ENCODE results near the gene ACER3. TPM values are rescaled to one million over a fixed set of nuclear protein-coding genes. Genes with fewer than 3 reads are reported as not detected.

The ACER3 gene
- total RNA-seq, 1 donor from 2014 or later: 11.8 TPM

DNA sequence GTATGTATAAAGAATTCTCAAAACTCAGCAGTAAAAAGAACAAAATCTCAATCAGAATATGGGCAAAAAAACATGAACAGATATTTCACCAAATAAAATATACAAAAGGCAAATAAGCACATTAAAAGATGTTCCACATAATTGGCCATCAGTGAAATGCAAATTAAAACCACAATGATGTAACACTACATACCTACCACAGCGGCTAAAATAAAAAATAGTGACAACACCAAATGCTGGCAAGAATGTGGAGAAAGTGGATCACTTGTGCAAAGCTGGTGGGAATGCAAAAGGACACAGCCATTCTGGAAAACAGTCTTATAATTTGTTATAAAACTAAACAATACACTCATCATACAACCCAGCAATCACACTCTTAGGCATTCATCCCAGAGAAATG, 38.3 kb upstream of the ACER3 start:
- no peak for ATAC-seq (ENCODE audit: low read depth)
- ChIA-PET CTCF (no interaction called here), POLR2A (no interaction called here)
- H3K36me3 Mint-ChIP-seq (ENCODE audit: low read depth): no peaks in the 10 kb centered on the region
- intact Hi-C loops (cut with micrococcal nuclease): no loop called here
- peaks cover 2% of the 10 kb centered on the region for H3K9me3 Mint-ChIP-seq
- H3K4me3 Mint-ChIP-seq: no peak overlapping the region
- peaks cover 6% of the 10 kb centered on the region for H3K4me1 Mint-ChIP-seq
- H3K27me3 Mint-ChIP-seq: peaks cover 5% of the 10 kb centered on the region
- DNase-seq: no peak
- TF ChIP-seq, protein P1, sequence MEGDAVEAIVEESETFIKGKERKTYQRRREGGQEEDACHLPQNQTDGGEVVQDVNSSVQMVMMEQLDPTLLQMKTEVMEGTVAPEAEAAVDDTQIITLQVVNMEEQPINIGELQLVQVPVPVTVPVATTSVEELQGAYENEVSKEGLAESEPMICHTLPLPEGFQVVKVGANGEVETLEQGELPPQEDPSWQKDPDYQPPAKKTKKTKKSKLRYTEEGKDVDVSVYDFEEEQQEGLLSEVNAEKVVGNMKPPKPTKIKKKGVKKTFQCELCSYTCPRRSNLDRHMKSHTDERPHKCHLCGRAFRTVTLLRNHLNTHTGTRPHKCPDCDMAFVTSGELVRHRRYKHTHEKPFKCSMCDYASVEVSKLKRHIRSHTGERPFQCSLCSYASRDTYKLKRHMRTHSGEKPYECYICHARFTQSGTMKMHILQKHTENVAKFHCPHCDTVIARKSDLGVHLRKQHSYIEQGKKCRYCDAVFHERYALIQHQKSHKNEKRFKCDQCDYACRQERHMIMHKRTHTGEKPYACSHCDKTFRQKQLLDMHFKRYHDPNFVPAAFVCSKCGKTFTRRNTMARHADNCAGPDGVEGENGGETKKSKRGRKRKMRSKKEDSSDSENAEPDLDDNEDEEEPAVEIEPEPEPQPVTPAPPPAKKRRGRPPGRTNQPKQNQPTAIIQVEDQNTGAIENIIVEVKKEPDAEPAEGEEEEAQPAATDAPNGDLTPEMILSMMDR (IDR thresholded peaks at IDR 0.05): no peak
- H3K27ac Mint-ChIP-seq: no peak overlapping the region

- ChIA-PET CTCF (no interaction called here), POLR2A (no interaction called here)
- no peak for ATAC-seq (ENCODE audit: low read depth)
- no peak for DNase-seq
- H3K27me3 Mint-ChIP-seq: peaks cover 5% of the 10 kb centered on the region
- no peak overlapping the region for H3K4me3 Mint-ChIP-seq
- no peaks in the 10 kb centered on the region for H3K36me3 Mint-ChIP-seq (ENCODE audit: low read depth)
- TF ChIP-seq, protein P1 (IDR thresholded peaks at IDR 0.05): no peak
- H3K27ac Mint-ChIP-seq: no peak overlapping the region
- H3K9me3 Mint-ChIP-seq: no peaks in the 10 kb centered on the region
- intact Hi-C loops (cut with micrococcal nuclease): no loop called here
- H3K4me1 Mint-ChIP-seq: peaks cover 6% of the 10 kb centered on the region
Measured at GRCh38 chr11:76823481-76824028, 37.2 kb upstream of the ACER3 start.

DNA sequence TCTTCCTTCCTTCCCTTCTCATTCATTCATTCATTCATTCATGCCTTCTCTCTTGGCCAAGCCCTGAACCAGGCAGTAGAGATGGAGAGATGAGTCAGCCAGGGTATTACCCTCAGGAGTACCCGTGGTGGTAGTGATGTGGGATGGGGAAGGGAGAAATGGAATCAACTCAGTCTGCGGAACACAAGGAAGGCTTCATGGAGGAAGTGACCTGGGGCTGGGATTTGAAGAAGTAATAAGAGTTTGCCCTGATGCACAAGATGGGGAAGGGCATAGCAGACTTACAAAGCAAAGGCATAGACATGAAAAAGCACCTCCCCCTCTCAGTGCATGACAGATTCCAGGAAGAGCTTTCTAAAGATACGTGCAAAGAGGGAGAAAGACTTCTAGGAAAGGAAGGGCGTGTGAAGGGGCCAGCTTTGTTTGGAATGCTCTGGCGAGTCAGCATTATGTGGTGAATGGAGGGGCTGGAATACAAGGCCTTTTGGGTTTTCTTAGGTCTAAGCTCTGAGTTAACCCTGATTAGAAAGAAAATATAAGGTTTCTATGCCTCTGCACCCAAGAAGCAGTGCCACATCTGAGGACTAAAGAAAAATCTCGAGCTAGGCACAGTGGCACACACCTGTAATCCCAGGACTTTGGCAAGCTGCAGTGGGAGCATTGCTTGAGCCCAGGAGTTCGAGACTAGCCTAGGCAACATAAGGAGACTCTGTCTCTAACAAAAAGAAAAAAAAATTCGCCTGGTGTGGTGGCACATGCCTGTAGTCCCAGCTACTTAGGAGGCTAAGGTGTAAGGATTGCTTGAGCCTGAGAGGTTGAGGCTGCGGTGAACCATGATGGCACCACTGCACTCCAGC, 36.4 kb upstream of the ACER3 start:
- POLR2A ChIA-PET: no interaction called here
- no peak for ATAC-seq (ENCODE audit: low read depth)
- Mint-ChIP-seq H3K9me3 (no peaks in the 10 kb centered on the region), H3K27me3 (peaks cover 4% of the 10 kb centered on the region), H3K27ac (no peak overlapping the region), H3K4me1 (peaks cover 6% of the 10 kb centered on the region), H3K4me3 (no peak overlapping the region), H3K36me3 (ENCODE audit: low read depth) (no peaks in the 10 kb centered on the region)
- TF ChIP-seq, protein P1 (IDR thresholded peaks at IDR 0.05): no peak
- CTCF ChIA-PET: interaction anchor here (2.3 kb wide), 1 partner anchor 94 kb away, joined by 6 read pairs; no protein-coding TSS in a partner anchor
- DNase-seq: no peak
- intact Hi-C loops (cut with micrococcal nuclease): no loop called here

GRCh38 chr11:76824980-76825725, 35.6 kb upstream of the ACER3 start:
- no peak for ATAC-seq (ENCODE audit: low read depth)
- TF ChIP-seq, protein P1 (IDR thresholded peaks at IDR 0.05): no peak
- intact Hi-C loops (cut with micrococcal nuclease): no loop called here
- peaks cover 5% of the 10 kb centered on the region for H3K27me3 Mint-ChIP-seq
- ChIA-PET POLR2A (no interaction called here), CTCF (interaction anchor here (2.3 kb wide), 1 partner anchor 93 kb away, joined by 6 read pairs; no protein-coding TSS in a partner anchor)
- H3K4me1 Mint-ChIP-seq: peaks cover 6% of the 10 kb centered on the region
- no peak overlapping the region for H3K27ac Mint-ChIP-seq
- no peaks in the 10 kb centered on the region for H3K36me3 Mint-ChIP-seq (ENCODE audit: low read depth)
- H3K4me3 Mint-ChIP-seq: no peak overlapping the region
- DNase-seq: no peak
- no peaks in the 10 kb centered on the region for H3K9me3 Mint-ChIP-seq

Data from activated B cell treated with CpG ODN at 0.5 μM for 24 hours (primary cell).